Activated naive CD8-positive, alpha-beta T cell treated with anti-CD3 and anti-CD28 coated beads, Interleukin-2, amount 10 ng/mL, durations not matched to agents 7 days and 5 days (primary cell): ENCODE results near the gene DNAAF2. TPM values are rescaled to one million over a fixed set of nuclear protein-coding genes. Genes with fewer than 3 reads are reported as not detected.
A peak's percentile ranks its signal among the peaks of the same experiment; 100 is the strongest.
"Not testable (repeated sequence)": the region's sequence is repeated elsewhere in the genome, so short reads cannot be mapped to it uniquely, and the experiment has no call there.

Experiments used
- ATAC-seq: fragments of 150-1000 bp; cut with Tn5 transposase; one replicate; pipeline ENCODE4 v1.10.0; 2021; ENCODE audit warnings: low read depth, moderate library complexity
- POLR2A ChIA-PET: fragments of 350-600 bp; sonication (Branson Sonifier 250); formaldehyde crosslinking; loops from one replicate; lab custom pipeline; 2021; ENCODE audit warnings: antibody characterized with exemption; lab: Charles Lee
- DNase-seq: peaks from one replicate; pipeline ENCODE4 v3.0.0; 2021
- H3K27ac Mint-ChIP-seq: one replicate; pipeline ENCODE4 v1.8.0; 2022; ENCODE audit warnings: mild to moderate bottlenecking, mixed read lengths
- H3K27me3 Mint-ChIP-seq: one replicate; pipeline ENCODE4 v1.8.0; 2022; ENCODE audit warnings: mild to moderate bottlenecking, moderate library complexity, mixed read lengths
- H3K36me3 Mint-ChIP-seq: one replicate; pipeline ENCODE4 v1.8.0; 2021; ENCODE audit warnings: mild to moderate bottlenecking, mixed read lengths
- H3K4me1 Mint-ChIP-seq: one replicate; pipeline ENCODE4 v1.8.0; 2021; ENCODE audit warnings: mixed read lengths
- H3K4me3 Mint-ChIP-seq: one replicate; pipeline ENCODE4 v1.8.0; 2022; ENCODE audit warnings: mild to moderate bottlenecking, moderate library complexity, mixed read lengths
- H3K9me3 Mint-ChIP-seq: one replicate; pipeline ENCODE4 v1.8.0; 2021; ENCODE audit warnings: mixed read lengths
- total RNA-seq, 2 experiments: library from RNA; stranded (reverse); gene quantifications; one replicate each; pipeline ENCODE4 v1.2.3, GENCODE V29; 2021

DNAAF2 gene
- total RNA-seq = 1 to 10 TPM; 8.0 to 8.2 TPM

- Mint-ChIP-seq H3K9me3 (no peaks in the 10 kb centered on the region), H3K4me3 (peak within 1 kb of the TSS; percentile 99), H3K27me3 (no peaks in the 10 kb centered on the region), H3K36me3 (peaks cover 21% of the 10 kb centered on the region), H3K4me1 (peaks cover 34% of the 10 kb centered on the region), H3K27ac (peak within 1 kb of the TSS; percentile 98)
- DNase-seq = peak; percentile 81
- POLR2A ChIA-PET = interaction anchor here (0.6 to 8.0 kb wide), 22 partner anchors 11 to 567 kb away, joined by 3 to 102 read pairs (median 6); partner anchors contain the start of genes KLHDC2, LRR1, MGAT2 and NEMF
- peak; percentile 38 for ATAC-seq
Measured at GRCh38 chr14:49634547-49635334, at the start of gene DNAAF2. DNAAF2 (minus strand) TSS chr14:49635244; CDS start chr14:49635149, 95 bp downstream.

GRCh38 chr14:49679271-49679670, 44.2 kb upstream of the DNAAF2 start:
- peaks cover 47% of the 10 kb centered on the region for H3K36me3 Mint-ChIP-seq
- ATAC-seq (no peak), DNase-seq (no peak)
- POLR2A ChIA-PET = interaction anchor here (1.9 kb wide), 1 partner anchor 88 kb away, joined by 5 read pairs; the partner anchor contains the start of gene KLHDC2
- H3K4me1 Mint-ChIP-seq = peaks cover 6% of the 10 kb centered on the region
- no peak overlapping the region for H3K27ac Mint-ChIP-seq
- no peaks in the 10 kb centered on the region for H3K27me3 Mint-ChIP-seq
- H3K4me3 Mint-ChIP-seq = no peak overlapping the region
- H3K9me3 Mint-ChIP-seq = no peaks in the 10 kb centered on the region

- Mint-ChIP-seq H3K9me3 (no peaks in the 10 kb centered on the region), H3K27ac (no peak overlapping the region), H3K36me3 (peaks cover 58% of the 10 kb centered on the region), H3K4me3 (no peak overlapping the region), H3K27me3 (no peaks in the 10 kb centered on the region), H3K4me1 (peaks cover 5% of the 10 kb centered on the region)
- ATAC-seq (no peak), DNase-seq (no peak)
- POLR2A ChIA-PET = interaction anchor here (1.3 to 1.9 kb wide), 2 partner anchors 10 to 90 kb away, joined by 4 to 5 read pairs; partner anchors contain the start of genes KLHDC2 and POLE2
Measured at GRCh38 chr14:49677643-49678042, 42.6 kb upstream of the DNAAF2 start.

GRCh38 chr14:49673586-49673985, 38.5 kb upstream of the DNAAF2 start:
- peaks cover 6% of the 10 kb centered on the region for H3K4me1 Mint-ChIP-seq
- no peaks in the 10 kb centered on the region for H3K9me3 Mint-ChIP-seq
- H3K36me3 Mint-ChIP-seq = peaks cover 54% of the 10 kb centered on the region
- H3K27me3 Mint-ChIP-seq = no peaks in the 10 kb centered on the region
- no peak overlapping the region for H3K27ac Mint-ChIP-seq
- ATAC-seq (no peak), DNase-seq (no peak)
- POLR2A ChIA-PET = no interaction called here
- H3K4me3 Mint-ChIP-seq = no peak overlapping the region

- POLR2A ChIA-PET = no interaction called here
- Mint-ChIP-seq H3K4me3 (no peak overlapping the region), H3K4me1 (peaks cover 6% of the 10 kb centered on the region), H3K27ac (no peak overlapping the region), H3K9me3 (no peaks in the 10 kb centered on the region), H3K36me3 (peaks cover 44% of the 10 kb centered on the region), H3K27me3 (no peaks in the 10 kb centered on the region)
- ATAC-seq (no peak), DNase-seq (no peak)
Measured at GRCh38 chr14:49670475-49670874, 35.4 kb upstream of the DNAAF2 start.

GRCh38 chr14:49659526-49660455, 24.7 kb upstream of the DNAAF2 start:
- Mint-ChIP-seq H3K9me3 (no peaks in the 10 kb centered on the region), H3K27ac (no peak overlapping the region), H3K4me1 (no peaks in the 10 kb centered on the region), H3K27me3 (no peaks in the 10 kb centered on the region), H3K36me3 (peaks cover 9% of the 10 kb centered on the region), H3K4me3 (no peak overlapping the region)
- POLR2A ChIA-PET = no interaction called here
- DNase-seq = no peak
- ATAC-seq = no peak

GRCh38 chr14:49657500-49657899, 22.5 kb upstream of the DNAAF2 start:
- H3K4me3 Mint-ChIP-seq, H3K9me3 Mint-ChIP-seq, H3K27me3 Mint-ChIP-seq, H3K27ac Mint-ChIP-seq, ATAC-seq, DNase-seq, H3K4me1 Mint-ChIP-seq: not testable (repeated sequence)
- POLR2A ChIA-PET = interaction anchor here (0.7 kb wide), 1 partner anchor 31 kb away, joined by 3 read pairs; no protein-coding TSS in a partner anchor
- peaks cover 13% of the 10 kb centered on the region for H3K36me3 Mint-ChIP-seq

GRCh38 chr14:49654511-49654910, 19.5 kb upstream of the DNAAF2 start:
- Mint-ChIP-seq H3K4me3 (no peak overlapping the region), H3K27me3 (no peaks in the 10 kb centered on the region), H3K4me1 (no peaks in the 10 kb centered on the region), H3K27ac (no peak overlapping the region), H3K36me3 (peaks cover 16% of the 10 kb centered on the region), H3K9me3 (no peaks in the 10 kb centered on the region)
- POLR2A ChIA-PET = no interaction called here
- DNase-seq (no peak), ATAC-seq (no peak)

GRCh38 chr14:49653508-49653907, 18.5 kb upstream of the DNAAF2 start:
- no peak overlapping the region for H3K4me3 Mint-ChIP-seq

GRCh38 chr14:49642163-49642562, 7.1 kb upstream of the DNAAF2 start:
- Mint-ChIP-seq H3K4me3 (no peak overlapping the region), H3K4me1 (peaks cover 30% of the 10 kb centered on the region), H3K9me3 (no peaks in the 10 kb centered on the region), H3K36me3 (peaks cover 28% of the 10 kb centered on the region), H3K27me3 (no peaks in the 10 kb centered on the region), H3K27ac (peak overlapping the region; percentile 50)
- no peak for ATAC-seq
- POLR2A ChIA-PET = no interaction called here
- DNase-seq = no peak

More at GRCh38 chr14:49653508-49653907, 18.5 kb upstream of the DNAAF2 start:
- POLR2A ChIA-PET = no interaction called here
- H3K27me3 Mint-ChIP-seq = no peaks in the 10 kb centered on the region
- H3K27ac Mint-ChIP-seq = no peak overlapping the region
- DNase-seq (no peak), ATAC-seq (no peak)
- H3K9me3 Mint-ChIP-seq = no peaks in the 10 kb centered on the region
- H3K4me1 Mint-ChIP-seq = no peaks in the 10 kb centered on the region
- peaks cover 16% of the 10 kb centered on the region for H3K36me3 Mint-ChIP-seq

- no peak overlapping the region for H3K4me3 Mint-ChIP-seq
- ATAC-seq = no peak
- POLR2A ChIA-PET = no interaction called here
- H3K9me3 Mint-ChIP-seq = no peaks in the 10 kb centered on the region
- H3K27ac Mint-ChIP-seq = peak overlapping the region; percentile 50
- no peak for DNase-seq
- peaks cover 32% of the 10 kb centered on the region for H3K4me1 Mint-ChIP-seq
- no peaks in the 10 kb centered on the region for H3K27me3 Mint-ChIP-seq
- H3K36me3 Mint-ChIP-seq = peaks cover 26% of the 10 kb centered on the region
Measured at GRCh38 chr14:49641697-49642129, 6.7 kb upstream of the DNAAF2 start.

- peaks cover 27% of the 10 kb centered on the region for H3K36me3 Mint-ChIP-seq
- POLR2A ChIA-PET = interaction anchor here (0.8 to 1.6 kb wide), 2 partner anchors 127 to 1087 kb away, joined by 5 to 6 read pairs; partner anchors contain the start of gene KLHDC2
- ATAC-seq (no peak), DNase-seq (no peak)
- H3K27me3 Mint-ChIP-seq = no peaks in the 10 kb centered on the region
- H3K9me3 Mint-ChIP-seq = no peaks in the 10 kb centered on the region
- peak overlapping the region; percentile 45 for H3K27ac Mint-ChIP-seq
- H3K4me3 Mint-ChIP-seq = no peak overlapping the region
- peaks cover 37% of the 10 kb centered on the region for H3K4me1 Mint-ChIP-seq
Measured at GRCh38 chr14:49640540-49641417, 5.7 kb upstream of the DNAAF2 start.
